WERI-Rb-1 (cell line): ENCODE data around the gene SLC18B1.
"Not testable (repeated sequence)": the region's sequence is repeated elsewhere in the genome, so short reads cannot be mapped to it uniquely, and the experiment has no call there.

Experiments used
- DNase-seq: peaks from one replicate; pipeline ENCODE4 v3.0.0-alpha.2; 2020
- H3K27ac ChIP-seq: fragments of 250-450 bp; sonication (Bioruptor Pico); 2 replicates; pipeline ENCODE4 v1.5.1; 2020; ENCODE audit warnings: mild to moderate bottlenecking, moderate library complexity
- H3K27me3 ChIP-seq: fragments of 250-450 bp; sonication (Bioruptor Pico); 2 replicates; pipeline ENCODE4 v1.5.1; 2021; ENCODE audit warnings: mild to moderate bottlenecking, low read depth, moderate library complexity; ENCODE audit not compliant: insufficient read depth, severe bottlenecking
- H3K36me3 ChIP-seq: fragments of 250-450 bp; sonication (Bioruptor Pico); 2 replicates; pipeline ENCODE4 v1.5.1; 2020; ENCODE audit warnings: mild to moderate bottlenecking, moderate library complexity
- H3K4me3 ChIP-seq: 2 replicates; pipeline ENCODE4 v1.5.1; 2011; ENCODE audit warnings: low read depth, mild to moderate bottlenecking, control low read depth, low read length
- H3K9me3 ChIP-seq: fragments of 250-450 bp; sonication (Bioruptor Pico); 2 replicates; pipeline ENCODE4 v1.5.1; 2021; ENCODE audit warnings: mild to moderate bottlenecking, moderate library complexity; ENCODE audit not compliant: severe bottlenecking
- TF ChIP-seq, protein P1 (sequence below): IDR thresholded peaks from 2 replicates; pipeline ENCODE4 v1.5.1; 2011; ENCODE audit warnings: low read depth, mild to moderate bottlenecking, control low read depth, inconsistent platforms, low read length

SLC18B1 gene

GRCh38 chr6:132790450-132790849 lies 8.0 kb downstream of the SLC18B1 start:
- Histone ChIP-seq H3K9me3 (no peaks in the 10 kb centered on the region), H3K27me3 (peaks cover 6% of the 10 kb centered on the region), H3K36me3 (no peaks in the 10 kb centered on the region), H3K4me3 (no peak overlapping the region), H3K27ac (no peak overlapping the region)
- DNase-seq: no peak
- TF ChIP-seq, protein P1, sequence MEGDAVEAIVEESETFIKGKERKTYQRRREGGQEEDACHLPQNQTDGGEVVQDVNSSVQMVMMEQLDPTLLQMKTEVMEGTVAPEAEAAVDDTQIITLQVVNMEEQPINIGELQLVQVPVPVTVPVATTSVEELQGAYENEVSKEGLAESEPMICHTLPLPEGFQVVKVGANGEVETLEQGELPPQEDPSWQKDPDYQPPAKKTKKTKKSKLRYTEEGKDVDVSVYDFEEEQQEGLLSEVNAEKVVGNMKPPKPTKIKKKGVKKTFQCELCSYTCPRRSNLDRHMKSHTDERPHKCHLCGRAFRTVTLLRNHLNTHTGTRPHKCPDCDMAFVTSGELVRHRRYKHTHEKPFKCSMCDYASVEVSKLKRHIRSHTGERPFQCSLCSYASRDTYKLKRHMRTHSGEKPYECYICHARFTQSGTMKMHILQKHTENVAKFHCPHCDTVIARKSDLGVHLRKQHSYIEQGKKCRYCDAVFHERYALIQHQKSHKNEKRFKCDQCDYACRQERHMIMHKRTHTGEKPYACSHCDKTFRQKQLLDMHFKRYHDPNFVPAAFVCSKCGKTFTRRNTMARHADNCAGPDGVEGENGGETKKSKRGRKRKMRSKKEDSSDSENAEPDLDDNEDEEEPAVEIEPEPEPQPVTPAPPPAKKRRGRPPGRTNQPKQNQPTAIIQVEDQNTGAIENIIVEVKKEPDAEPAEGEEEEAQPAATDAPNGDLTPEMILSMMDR: no peak

- Histone ChIP-seq H3K27ac (no peak overlapping the region), H3K36me3 (no peaks in the 10 kb centered on the region), H3K27me3 (peaks cover 6% of the 10 kb centered on the region), H3K9me3 (no peaks in the 10 kb centered on the region), H3K4me3 (no peak overlapping the region)
- DNase-seq: no peak
- TF ChIP-seq, protein P1: no peak
These were observed 9.1 kb downstream of the SLC18B1 start for GRCh38 chr6:132789396-132789776.

- Histone ChIP-seq H3K4me3 (no peak overlapping the region), H3K27ac (no peak overlapping the region), H3K36me3 (no peaks in the 10 kb centered on the region), H3K27me3 (peaks cover 6% of the 10 kb centered on the region), H3K9me3 (no peaks in the 10 kb centered on the region)
- DNase-seq: no peak
- TF ChIP-seq, protein P1: no peak
These were observed 9.6 kb downstream of the SLC18B1 start for GRCh38 chr6:132788658-132789395.

DNA sequence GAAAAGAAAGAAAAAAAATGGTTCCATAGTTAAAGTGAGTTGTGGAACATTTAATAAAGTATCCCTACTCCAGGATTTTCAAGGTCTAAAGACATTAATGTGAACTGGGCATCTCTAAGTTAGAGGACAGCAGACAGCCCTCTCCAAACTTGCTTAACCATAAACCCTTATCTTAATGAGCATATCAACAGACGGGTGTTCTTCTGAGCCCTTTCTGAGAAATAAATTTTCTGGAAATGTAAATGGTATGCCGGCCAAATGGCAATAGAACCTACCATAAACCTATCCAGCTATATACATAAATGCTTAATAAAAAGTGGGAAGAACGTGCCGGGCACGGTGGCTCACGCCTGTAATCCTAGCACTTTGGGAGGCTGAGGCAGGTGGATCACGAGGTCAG lies 12.5 kb downstream of the SLC18B1 start:
- no peaks in the 10 kb centered on the region for H3K36me3 ChIP-seq
- no peak for DNase-seq
- no peaks in the 10 kb centered on the region for H3K27me3 ChIP-seq
- H3K9me3 ChIP-seq: no peaks in the 10 kb centered on the region
- no peak overlapping the region for H3K27ac ChIP-seq
- no peak overlapping the region for H3K4me3 ChIP-seq
- TF ChIP-seq, protein P1: no peak

GRCh38 chr6:132780770-132781371 lies 17.6 kb downstream of the SLC18B1 start:
- Histone ChIP-seq H3K4me3 (no peak overlapping the region), H3K9me3 (no peaks in the 10 kb centered on the region), H3K27ac (no peak overlapping the region), H3K36me3 (no peaks in the 10 kb centered on the region), H3K27me3 (peaks cover 13% of the 10 kb centered on the region)
- TF ChIP-seq, protein P1: no peak
- no peak for DNase-seq

GRCh38 chr6:132777881-132778280 lies 20.6 kb downstream of the SLC18B1 start:
- not testable (repeated sequence) for H3K9me3 ChIP-seq, H3K36me3 ChIP-seq, H3K4me3 ChIP-seq, H3K27ac ChIP-seq, DNase-seq
- peaks cover 13% of the 10 kb centered on the region for H3K27me3 ChIP-seq
